Psoas muscle (tissue), 8 donors: ENCODE measurements around the gene DPP10. TPM values are rescaled to one million over a fixed set of nuclear protein-coding genes. Genes with fewer than 3 reads are reported as not detected.

Experiments used
- ATAC-seq, 4 donors: fragments of 200-7000 bp; cut with Tn5 transposase; one replicate each; pipeline ENCODE4 v1.9.1; 2020; ENCODE audit warnings: moderate library complexity in 3 of 4, mild to moderate bottlenecking in 2 of 4
- DNase-seq, 2 donors: peaks; one replicate each; pipeline ENCODE4 v3.0.0-alpha.2; 2020
- H3K27ac ChIP-seq: fragments of 200-600 bp; one replicate; pipeline ENCODE4 v1.8.0; 2022
- H3K27me3 ChIP-seq, 3 donors: fragments of 200-600 bp in 1 of 3; one replicate each; pipeline versions ENCODE4 v1.6.1 to v1.8.0; 2013 to 2022; ENCODE audit warnings: low read length in 2 of 3, mild to moderate bottlenecking in 2 of 3, moderate library complexity in 1 of 3; ENCODE audit not compliant: insufficient read depth in 3 of 3
- H3K36me3 ChIP-seq, 2 donors: fragments of 200-600 bp in 1 of 2; one replicate each; pipeline versions ENCODE4 v1.6.1 to v1.8.0; 2013 to 2022; ENCODE audit warnings: low read depth in 1 of 2, mild to moderate bottlenecking in 1 of 2, moderate library complexity in 1 of 2; ENCODE audit not compliant: insufficient read depth in 1 of 2
- H3K4me1 ChIP-seq: fragments of 200-600 bp; one replicate; pipeline ENCODE4 v1.8.0; 2022
- H3K4me3 ChIP-seq: fragments of 200-600 bp; one replicate; pipeline ENCODE4 v1.8.0; 2022; ENCODE audit warnings: mild to moderate bottlenecking
- H3K9me3 ChIP-seq: fragments of 200-600 bp; one replicate; pipeline ENCODE4 v1.8.0; 2022
- WGBS, 3 donors: extraction: QIAGEN DNeasy Blood & Tissue Kit; methylation state at CpG; one replicate each; pipeline versions ENCODE4 v1.1.6 to v1.1.7; 2013; 5-methylcytosine and 5-hydroxymethylcytosine counted together
- intact Hi-C, 2 donors: fragments of 100-400 bp; cut with DNase I; formaldehyde crosslinking; loops; one replicate each; pipeline versions ENCODE4 v1.11.0 to v1.14.2; 2022
- polyA plus RNA-seq, 3 donors: library from polyadenylated mRNA; stranded (reverse); fragments of 200-250 nt; gene quantifications; one replicate each; pipeline ENCODE4 v1.2.3, GENCODE V29; 2013
- total RNA-seq, 4 donors: library from RNA; stranded (reverse); fragmentation: NEBNext Ultra II Directional in 2 of 4; extraction: Animal tissue kit (Norgen Biotek cat#: 25700) in 2 of 4; gene quantifications; one replicate each; pipeline versions ENCODE4 v1.2.1 to v1.2.4, GENCODE V29; 2021 to 2023
- TF ChIP-seq, protein P1 (sequence below): fragments of 200-600 bp; IDR thresholded peaks from one replicate; pipeline ENCODE4 v1.8.0; 2022; ENCODE audit warnings: antibody characterized with exemption
- donor health status: healthy with polysubstance abuse.
- donor health status: DM: no; HTN: no; CAD: no; lungs with moderate emphysema.
- donor health status: Bipolar disorder and iron deficiency.
- donor health status: healthy.
- donor health status: DM: yes; HTN: yes; CAD: no.
- donor health status: DM: no; HTN: no; CAD: no.
- donor health status: DM: no; HTN: no; CAD: no.
- donor health status: DM: yes; HTN: yes; CAD: no.

Gene DPP10
- total and polyA plus RNA-seq, 7 donors = 0.01 to 0.11 TPM; not detected in 5

DNA sequence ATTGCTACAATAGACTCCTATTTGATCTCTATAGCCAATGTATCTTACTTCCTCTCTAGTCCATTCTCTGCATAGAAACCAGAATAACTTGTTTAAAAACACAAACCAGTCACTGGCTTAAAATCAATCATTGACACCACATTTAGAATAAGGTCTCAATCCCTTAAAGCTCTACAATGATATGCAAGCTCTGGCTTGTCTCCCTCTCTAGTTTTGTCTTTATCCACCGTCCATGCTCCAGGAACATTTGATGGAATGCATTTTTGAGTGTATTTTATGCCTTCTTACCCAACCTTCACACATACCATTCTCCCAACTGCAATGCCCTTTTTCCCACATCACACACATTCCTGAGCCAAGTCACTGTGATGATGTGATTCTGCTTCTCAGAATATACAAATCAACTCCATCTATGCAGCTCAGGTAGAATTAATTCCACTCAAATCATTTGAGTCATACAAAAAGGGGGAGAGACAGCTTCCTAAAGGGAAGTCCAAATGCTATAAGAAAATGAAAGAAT, 1107.2 kb downstream of the DPP10 start:
- H3K4me3 ChIP-seq = no peak overlapping the region
- intact Hi-C loops = no loop called here
- no peak for DNase-seq
- WGBS, 3 donors = 29 to 57% (median 38%) methylated on average over 1 of the region's 1 CpG
- H3K36me3 ChIP-seq = no peaks in the 10 kb centered on the region
- H3K27me3 ChIP-seq = no peaks in the 10 kb centered on the region
- no peaks in the 10 kb centered on the region for H3K9me3 ChIP-seq
- no peak for ATAC-seq
- H3K4me1 ChIP-seq = no peaks in the 10 kb centered on the region
- TF ChIP-seq, protein P1, sequence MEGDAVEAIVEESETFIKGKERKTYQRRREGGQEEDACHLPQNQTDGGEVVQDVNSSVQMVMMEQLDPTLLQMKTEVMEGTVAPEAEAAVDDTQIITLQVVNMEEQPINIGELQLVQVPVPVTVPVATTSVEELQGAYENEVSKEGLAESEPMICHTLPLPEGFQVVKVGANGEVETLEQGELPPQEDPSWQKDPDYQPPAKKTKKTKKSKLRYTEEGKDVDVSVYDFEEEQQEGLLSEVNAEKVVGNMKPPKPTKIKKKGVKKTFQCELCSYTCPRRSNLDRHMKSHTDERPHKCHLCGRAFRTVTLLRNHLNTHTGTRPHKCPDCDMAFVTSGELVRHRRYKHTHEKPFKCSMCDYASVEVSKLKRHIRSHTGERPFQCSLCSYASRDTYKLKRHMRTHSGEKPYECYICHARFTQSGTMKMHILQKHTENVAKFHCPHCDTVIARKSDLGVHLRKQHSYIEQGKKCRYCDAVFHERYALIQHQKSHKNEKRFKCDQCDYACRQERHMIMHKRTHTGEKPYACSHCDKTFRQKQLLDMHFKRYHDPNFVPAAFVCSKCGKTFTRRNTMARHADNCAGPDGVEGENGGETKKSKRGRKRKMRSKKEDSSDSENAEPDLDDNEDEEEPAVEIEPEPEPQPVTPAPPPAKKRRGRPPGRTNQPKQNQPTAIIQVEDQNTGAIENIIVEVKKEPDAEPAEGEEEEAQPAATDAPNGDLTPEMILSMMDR = no peak
- no peak overlapping the region for H3K27ac ChIP-seq

DNA sequence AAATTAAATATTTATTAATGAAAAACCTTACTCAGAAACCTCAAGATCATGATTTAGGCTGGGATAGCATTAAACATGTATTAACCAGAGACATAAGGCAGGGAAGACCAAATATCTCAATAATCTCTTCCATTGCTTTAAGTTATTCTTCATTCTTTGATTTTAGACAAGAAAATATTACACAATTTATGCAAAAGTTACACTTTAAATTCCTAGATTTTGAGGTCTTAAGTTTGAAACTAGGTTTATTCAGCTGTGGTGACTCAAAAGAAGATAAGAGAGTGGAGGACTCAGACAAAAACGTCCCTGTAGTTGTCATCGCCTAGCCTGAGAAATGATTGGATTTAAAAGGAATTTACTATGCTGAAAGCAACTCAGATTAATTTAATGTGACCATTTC, 1110.3 kb downstream of the DPP10 start:
- ATAC-seq (no peak), DNase-seq (no peak)
- 64% methylated on average over 2 of the region's 2 CpGs for WGBS, 3 donors
- Histone ChIP-seq H3K9me3 (no peaks in the 10 kb centered on the region), H3K36me3 (no peaks in the 10 kb centered on the region), H3K4me3 (no peak overlapping the region), H3K4me1 (no peaks in the 10 kb centered on the region), H3K27ac (no peak overlapping the region), H3K27me3 (no peaks in the 10 kb centered on the region)
- TF ChIP-seq, protein P1 = no peak
- intact Hi-C loops = no loop called here

DNA sequence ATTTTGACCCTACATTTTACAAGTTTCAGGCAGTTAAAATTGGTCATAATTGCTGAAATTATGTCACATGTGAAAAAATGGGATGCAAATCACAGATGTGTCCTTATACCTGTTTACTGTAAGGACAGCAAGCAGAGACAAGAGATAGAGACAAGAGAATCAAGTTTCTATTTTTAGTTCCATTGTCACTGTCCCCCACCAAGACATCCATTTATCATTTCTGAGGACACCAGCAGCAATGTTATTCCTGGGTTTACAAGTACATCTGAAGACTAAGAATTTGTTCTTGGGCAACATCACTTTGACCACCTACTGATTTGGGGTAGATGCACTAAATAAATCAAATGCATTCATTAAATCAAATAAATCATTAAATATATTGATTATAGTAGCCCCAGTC, 1111.7 kb downstream of the DPP10 start:
- Histone ChIP-seq H3K4me1 (no peaks in the 10 kb centered on the region), H3K27ac (no peak overlapping the region), H3K27me3 (no peaks in the 10 kb centered on the region), H3K36me3 (no peaks in the 10 kb centered on the region), H3K9me3 (no peaks in the 10 kb centered on the region), H3K4me3 (no peak overlapping the region)
- ATAC-seq (no peak), DNase-seq (no peak)
- intact Hi-C loops = no loop called here
- TF ChIP-seq, protein P1 = no peak

DNA sequence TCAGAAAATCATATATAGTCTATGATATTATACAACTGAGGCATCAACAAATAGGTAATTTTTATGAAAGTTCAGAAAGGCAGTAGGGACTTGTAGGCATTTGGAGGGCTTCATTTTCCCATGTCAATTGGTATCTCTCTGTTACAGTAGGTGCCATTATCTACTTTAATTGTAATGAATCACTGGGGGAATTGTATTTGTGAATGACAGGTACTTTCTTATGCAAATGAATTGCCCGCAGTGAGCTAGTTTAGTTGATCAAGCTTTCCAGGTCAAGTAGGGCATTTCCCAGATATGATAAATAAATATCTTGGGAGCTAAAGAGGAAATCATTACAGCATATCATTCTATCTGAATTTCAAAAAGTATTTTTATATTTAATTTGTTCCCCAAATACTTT, 1116.3 kb downstream of the DPP10 start:
- WGBS, 3 donors = 21 to 39% (median 36%) methylated on average over 1 of the region's 1 CpG
- Histone ChIP-seq H3K36me3 (no peaks in the 10 kb centered on the region), H3K27ac (no peak overlapping the region), H3K27me3 (no peaks in the 10 kb centered on the region), H3K4me3 (no peak overlapping the region), H3K9me3 (no peaks in the 10 kb centered on the region), H3K4me1 (no peaks in the 10 kb centered on the region)
- DNase-seq (no peak), ATAC-seq (no peak)
- intact Hi-C loops = no loop called here
- TF ChIP-seq, protein P1 = no peak

DNA sequence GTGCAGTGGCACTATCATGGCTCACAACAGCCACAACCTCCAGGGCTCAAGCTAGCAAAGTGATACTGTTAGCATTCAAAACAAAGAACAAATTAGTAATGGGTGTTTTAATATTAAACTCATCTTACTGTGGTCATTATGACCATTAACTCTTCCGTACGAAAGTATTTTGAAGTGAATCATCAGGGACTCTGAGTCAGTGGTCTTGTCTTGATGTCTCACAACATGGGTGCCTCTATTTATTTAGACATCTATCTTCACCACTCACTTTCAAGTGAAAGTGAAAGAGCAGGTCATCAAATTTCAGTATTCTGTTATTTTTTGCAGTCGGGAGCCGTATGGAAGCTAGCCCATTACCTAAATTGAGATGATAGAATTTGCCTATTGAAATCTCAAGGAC, 1118.2 kb downstream of the DPP10 start:
- intact Hi-C loops = no loop called here
- H3K36me3 ChIP-seq = no peaks in the 10 kb centered on the region

More for the DNA sequence above, 1118.2 kb downstream of the DPP10 start:
- no peak overlapping the region for H3K4me3 ChIP-seq
- H3K4me1 ChIP-seq = no peaks in the 10 kb centered on the region
- no peaks in the 10 kb centered on the region for H3K9me3 ChIP-seq
- no peak for ATAC-seq
- 62 to 77% (median 77%) methylated on average over 4 of the region's 4 CpGs for WGBS, 3 donors
- H3K27me3 ChIP-seq = no peaks in the 10 kb centered on the region
- DNase-seq = no peak
- no peak overlapping the region for H3K27ac ChIP-seq
- TF ChIP-seq, protein P1 = no peak
